H1 (cell line): ENCODE results near the gene ZBED5. TPM values are rescaled to one million over a fixed set of nuclear protein-coding genes. Genes with fewer than 3 reads are reported as not detected.

ENCODE experiments used
- CHD2 ChIP-seq: IDR thresholded peaks from 2 replicates; pipeline ENCODE4 v1.6.1; 2012; ENCODE audit warnings: low read length, improper control_type of control experiment
- CHD7 ChIP-seq: fragments of 300-600 bp; sonication (generic); IDR thresholded peaks from 2 replicates; pipeline ENCODE4 v1.7.1; 2012; ENCODE audit warnings: low read length, moderate library complexity, mild to moderate bottlenecking, inconsistent platforms; ENCODE audit not compliant: insufficient replicate concordance
- HDAC2 ChIP-seq, 2 experiments: fragments of 300-600 bp in 1 of 2; sonication (generic) in 1 of 2; IDR thresholded peaks; 2 replicates each; pipeline ENCODE4 v1.6.1; 2011 to 2012; ENCODE audit warnings: low read depth in 2 of 2, low read length in 2 of 2, mild to moderate bottlenecking in 2 of 2, moderate library complexity in 2 of 2, borderline replicate concordance in 1 of 2, inconsistent platforms in 1 of 2
- KDM5A ChIP-seq: fragments of 200-600 bp; IDR thresholded peaks from 2 replicates; pipeline ENCODE4 v1.7.1; 2012; ENCODE audit warnings: mild to moderate bottlenecking, low read length, inconsistent platforms, mixed read lengths
- RBBP5 ChIP-seq: IDR thresholded peaks from 2 replicates; pipeline ENCODE4 v1.7.1; 2012; ENCODE audit warnings: low read depth, mild to moderate bottlenecking, inconsistent platforms, low read length, moderate library complexity, borderline replicate concordance
- SIN3A ChIP-seq, 2 experiments: IDR thresholded peaks in 1 of 2; conservative IDR thresholded peaks in 1 of 2; 2 replicates each; pipeline ENCODE4 v1.6.1; 2011 to 2012; ENCODE audit warnings: low read length in 2 of 2, improper control_type of control experiment in 1 of 2, low read depth in 1 of 2, mild to moderate bottlenecking in 1 of 2
- SIX5 ChIP-seq: IDR thresholded peaks from 2 replicates; pipeline ENCODE4 v1.6.1; 2011; ENCODE audit warnings: mild to moderate bottlenecking, low read depth, low read length
- SP1 ChIP-seq: IDR thresholded peaks from 2 replicates; pipeline ENCODE4 v1.6.1; 2011; ENCODE audit warnings: low read depth, low read length
- TAF1 ChIP-seq: IDR thresholded peaks from 2 replicates; pipeline ENCODE4 v1.6.1; 2011; ENCODE audit warnings: mild to moderate bottlenecking, low read depth, low read length
- YY1 ChIP-seq: IDR thresholded peaks from 2 replicates; pipeline ENCODE4 v1.6.1; 2011; ENCODE audit warnings: low read depth, mild to moderate bottlenecking, low read length
- polyA plus RNA-seq, 7 experiments: library from polyadenylated mRNA; depleted of rRNA in 3 of 7; stranded (reverse) in 5 of 7; unstranded in 2 of 7; fragments of >200 nt in 5 of 7; fragments of 200-250 nt in 2 of 7; gene quantifications; 1 replicate in 5 of 7; 2 replicates in 1 of 7; 4 replicates in 1 of 7; pipeline versions ENCODE4 v1.2.1 to v1.2.3, GENCODE V29; 2011 to 2013; ENCODE audit warnings: missing spikeins in 2 of 7, mixed read lengths in 2 of 7
- total RNA-seq: library from RNA; stranded (reverse); fragmentation: NEBNext Ultra II Directional; extraction: Animal tissue kit (Norgen Biotek cat#: 25700); gene quantifications from 2 replicates; pipeline ENCODE4 v1.2.1, GENCODE V29; 2021

The ZBED5 gene
- total and polyA plus RNA-seq, 2 of the 8 experiments (the other 6 are each of a cell fraction or from before 2014, with no cell fraction given) = 54.2 to 94.7 TPM

- TF ChIP-seq KDM5A (peak; percentile 84; the same call in 1 of the 2 replicates), YY1 (peak; percentile 99), SIX5 (no peak), SP1 (peak; percentile 94), CHD2 (peak; percentile 79), SIN3A (conservative IDR thresholded peaks at IDR 0.05 in 1 of 2, IDR thresholded peaks at IDR 0.05 in 1 of 2; ENCODE audit: low read depth in 1 of 2, low read length in 2 of 2) (peak in 1 of 2 experiments; percentile 31; a peak in 1 of 4 replicates), CHD7 (no peak), RBBP5 (peak; percentile 78; the same call in 1 of the 2 replicates), HDAC2 (IDR thresholded peaks at IDR 0.05; ENCODE audit: borderline replicate concordance in 1 of 2, low read depth in 2 of 2, low read length in 2 of 2) (peak in 1 of 2 experiments; percentile 56; a peak in 1 of 4 replicates), TAF1 (peak; percentile 91)
Observed at GRCh38 chr11:10857709-10858438, at the start of gene ZBED5 (continued).
